PFSK-1 (cell line): ENCODE data around the gene RPTOR.

Experiments
- FOXP2 ChIP-seq: optimal IDR thresholded peaks from 2 replicates; pipeline ENCODE3; 2011; ENCODE audit warnings: borderline replicate concordance, control low read depth, inconsistent platforms; ENCODE audit not compliant: insufficient read depth; ENCODE audit errors: extremely low read length, extremely low read depth
- POLR2AphosphoS5 ChIP-seq: IDR thresholded peaks from 2 replicates; pipeline ENCODE4 v1.6.1; 2012; ENCODE audit warnings: low read depth, mild to moderate bottlenecking, control low read depth, low read length, moderate library complexity
- SIN3A ChIP-seq: IDR thresholded peaks from 2 replicates; pipeline ENCODE4 v1.6.1; 2012; ENCODE audit warnings: mild to moderate bottlenecking, low read length, moderate library complexity, borderline replicate concordance; ENCODE audit not compliant: insufficient read depth
- TAF1 ChIP-seq: IDR thresholded peaks from 2 replicates; pipeline ENCODE4 v1.6.1; 2012; ENCODE audit warnings: low read length, control low read depth, borderline replicate concordance; ENCODE audit not compliant: insufficient read depth
- TF ChIP-seq, protein P1 (sequence below), 2 experiments: IDR thresholded peaks; 2 replicates each; pipeline versions ENCODE4 v1.6.1 to v1.8.0; 2011 to 2012; ENCODE audit warnings: low read depth in 2 of 2, low read length in 2 of 2, control low read depth in 1 of 2, inconsistent platforms in 1 of 2, mild to moderate bottlenecking in 1 of 2, moderate library complexity in 1 of 2; ENCODE audit not compliant: insufficient read depth in 1 of 2

- TF ChIP-seq, protein P1, sequence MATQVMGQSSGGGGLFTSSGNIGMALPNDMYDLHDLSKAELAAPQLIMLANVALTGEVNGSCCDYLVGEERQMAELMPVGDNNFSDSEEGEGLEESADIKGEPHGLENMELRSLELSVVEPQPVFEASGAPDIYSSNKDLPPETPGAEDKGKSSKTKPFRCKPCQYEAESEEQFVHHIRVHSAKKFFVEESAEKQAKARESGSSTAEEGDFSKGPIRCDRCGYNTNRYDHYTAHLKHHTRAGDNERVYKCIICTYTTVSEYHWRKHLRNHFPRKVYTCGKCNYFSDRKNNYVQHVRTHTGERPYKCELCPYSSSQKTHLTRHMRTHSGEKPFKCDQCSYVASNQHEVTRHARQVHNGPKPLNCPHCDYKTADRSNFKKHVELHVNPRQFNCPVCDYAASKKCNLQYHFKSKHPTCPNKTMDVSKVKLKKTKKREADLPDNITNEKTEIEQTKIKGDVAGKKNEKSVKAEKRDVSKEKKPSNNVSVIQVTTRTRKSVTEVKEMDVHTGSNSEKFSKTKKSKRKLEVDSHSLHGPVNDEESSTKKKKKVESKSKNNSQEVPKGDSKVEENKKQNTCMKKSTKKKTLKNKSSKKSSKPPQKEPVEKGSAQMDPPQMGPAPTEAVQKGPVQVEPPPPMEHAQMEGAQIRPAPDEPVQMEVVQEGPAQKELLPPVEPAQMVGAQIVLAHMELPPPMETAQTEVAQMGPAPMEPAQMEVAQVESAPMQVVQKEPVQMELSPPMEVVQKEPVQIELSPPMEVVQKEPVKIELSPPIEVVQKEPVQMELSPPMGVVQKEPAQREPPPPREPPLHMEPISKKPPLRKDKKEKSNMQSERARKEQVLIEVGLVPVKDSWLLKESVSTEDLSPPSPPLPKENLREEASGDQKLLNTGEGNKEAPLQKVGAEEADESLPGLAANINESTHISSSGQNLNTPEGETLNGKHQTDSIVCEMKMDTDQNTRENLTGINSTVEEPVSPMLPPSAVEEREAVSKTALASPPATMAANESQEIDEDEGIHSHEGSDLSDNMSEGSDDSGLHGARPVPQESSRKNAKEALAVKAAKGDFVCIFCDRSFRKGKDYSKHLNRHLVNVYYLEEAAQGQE (IDR thresholded peaks at IDR 0.05; ENCODE audit: insufficient read depth in 1 of 2, low read depth in 2 of 2, low read length in 2 of 2), result no peak
- TF ChIP-seq POLR2AphosphoS5 (no peak), SIN3A (no peak), TAF1 (no peak), FOXP2 (no peak)
Measured at GRCh38 chr17:80839026-80839345, 294.3 kb downstream of the RPTOR start.
